ENCODE measurements around the gene TK2.
"Not testable (repeated sequence)": the region's sequence is repeated elsewhere in the genome, so short reads cannot be mapped to it uniquely, and the experiment has no call there.

Gene TK2

GRCh38 chr16:66469291-66469946 is 80.5 kb downstream of the TK2 start:
- H3K9ac ChIP-seq (ENCODE audit: low read depth, low read length): no peak overlapping the region
- no peaks in the 10 kb centered on the region; the same call in 1 of the 2 replicates for H3K27me3 ChIP-seq (ENCODE audit: control insufficient read depth, insufficient read depth, low read length)
- H3K4me3 ChIP-seq (ENCODE audit: low read depth, low read length): no peak overlapping the region
- no peaks in the 10 kb centered on the region for H3K36me3 ChIP-seq (ENCODE audit: control insufficient read depth, insufficient read depth, low read length)
- H3K9me3 ChIP-seq (ENCODE audit: control insufficient read depth, insufficient read depth, low read length): no peaks in the 10 kb centered on the region
- no peaks in the 10 kb centered on the region for H3K4me1 ChIP-seq (ENCODE audit: control insufficient read depth, insufficient read depth, low read length)
- H3K27ac ChIP-seq (ENCODE audit: low read depth, low read length): no peak overlapping the region

- Histone ChIP-seq H3K9me3 (ENCODE audit: control insufficient read depth, insufficient read depth, low read length) (no peaks in the 10 kb centered on the region), H3K36me3 (ENCODE audit: control insufficient read depth, insufficient read depth, low read length) (no peaks in the 10 kb centered on the region), H3K27me3 (ENCODE audit: control insufficient read depth, insufficient read depth, low read length) (no peaks in the 10 kb centered on the region; the same call in 1 of the 2 replicates), H3K4me1 (ENCODE audit: control insufficient read depth, insufficient read depth, low read length) (no peaks in the 10 kb centered on the region), H3K27ac (ENCODE audit: low read depth, low read length) (no peak overlapping the region), H3K9ac (ENCODE audit: low read depth, low read length) (no peak overlapping the region), H3K4me3 (ENCODE audit: low read depth, low read length) (no peak overlapping the region)
These were observed 81.5 kb downstream of the TK2 start for GRCh38 chr16:66468321-66468965.

- Histone ChIP-seq H3K36me3 (ENCODE audit: control insufficient read depth, insufficient read depth, low read length) (no peaks in the 10 kb centered on the region), H3K27ac (ENCODE audit: low read depth, low read length) (no peak overlapping the region), H3K4me3 (ENCODE audit: low read depth, low read length) (no peak overlapping the region), H3K27me3 (ENCODE audit: control insufficient read depth, insufficient read depth, low read length) (no peaks in the 10 kb centered on the region; the same call in 1 of the 2 replicates), H3K9me3 (ENCODE audit: control insufficient read depth, insufficient read depth, low read length) (no peaks in the 10 kb centered on the region), H3K9ac (ENCODE audit: low read depth, low read length) (no peak overlapping the region), H3K4me1 (ENCODE audit: control insufficient read depth, insufficient read depth, low read length) (no peaks in the 10 kb centered on the region)
These were observed 82.3 kb downstream of the TK2 start for GRCh38 chr16:66467611-66468010.

GRCh38 chr16:66466636-66467035 is 83.3 kb downstream of the TK2 start:
- not testable (repeated sequence) for H3K27ac ChIP-seq (ENCODE audit: low read depth, low read length); H3K9me3 ChIP-seq (ENCODE audit: control insufficient read depth, insufficient read depth, low read length); H3K36me3 ChIP-seq (ENCODE audit: control insufficient read depth, insufficient read depth, low read length); H3K9ac ChIP-seq (ENCODE audit: low read depth, low read length); H3K27me3 ChIP-seq (ENCODE audit: control insufficient read depth, insufficient read depth, low read length); H3K4me1 ChIP-seq (ENCODE audit: control insufficient read depth, insufficient read depth, low read length); H3K4me3 ChIP-seq (ENCODE audit: low read depth, low read length)

GRCh38 chr16:66465946-66466345 is 84.0 kb downstream of the TK2 start:
- H3K4me1 ChIP-seq (ENCODE audit: control insufficient read depth, insufficient read depth, low read length); H3K9me3 ChIP-seq (ENCODE audit: control insufficient read depth, insufficient read depth, low read length); H3K4me3 ChIP-seq (ENCODE audit: low read depth, low read length); H3K36me3 ChIP-seq (ENCODE audit: control insufficient read depth, insufficient read depth, low read length); H3K27ac ChIP-seq (ENCODE audit: low read depth, low read length); H3K9ac ChIP-seq (ENCODE audit: low read depth, low read length); H3K27me3 ChIP-seq (ENCODE audit: control insufficient read depth, insufficient read depth, low read length): not testable (repeated sequence)

GRCh38 chr16:66462912-66463311 is 87.0 kb downstream of the TK2 start:
- Histone ChIP-seq H3K4me1 (ENCODE audit: control insufficient read depth, insufficient read depth, low read length) (peaks cover 4% of the 10 kb centered on the region; the same call in 1 of the 2 replicates), H3K4me3 (ENCODE audit: low read depth, low read length) (no peak overlapping the region), H3K9me3 (ENCODE audit: control insufficient read depth, insufficient read depth, low read length) (no peaks in the 10 kb centered on the region), H3K27ac (ENCODE audit: low read depth, low read length) (no peak overlapping the region), H3K27me3 (ENCODE audit: control insufficient read depth, insufficient read depth, low read length) (no peaks in the 10 kb centered on the region; the same call in 1 of the 2 replicates), H3K9ac (ENCODE audit: low read depth, low read length) (no peak overlapping the region), H3K36me3 (ENCODE audit: control insufficient read depth, insufficient read depth, low read length) (no peaks in the 10 kb centered on the region)

GRCh38 chr16:66460703-66461102 is 89.2 kb downstream of the TK2 start:
- Histone ChIP-seq H3K9me3 (ENCODE audit: control insufficient read depth, insufficient read depth, low read length) (no peaks in the 10 kb centered on the region), H3K9ac (ENCODE audit: low read depth, low read length) (no peak overlapping the region), H3K4me3 (ENCODE audit: low read depth, low read length) (no peak overlapping the region), H3K27me3 (ENCODE audit: control insufficient read depth, insufficient read depth, low read length) (no peaks in the 10 kb centered on the region; the same call in 1 of the 2 replicates), H3K36me3 (ENCODE audit: control insufficient read depth, insufficient read depth, low read length) (no peaks in the 10 kb centered on the region), H3K27ac (ENCODE audit: low read depth, low read length) (no peak overlapping the region), H3K4me1 (ENCODE audit: control insufficient read depth, insufficient read depth, low read length) (peaks cover 4% of the 10 kb centered on the region; the same call in 1 of the 2 replicates)

- H3K9me3 ChIP-seq (ENCODE audit: control insufficient read depth, insufficient read depth, low read length): no peaks in the 10 kb centered on the region
- no peak overlapping the region for H3K9ac ChIP-seq (ENCODE audit: low read depth, low read length)
- H3K4me1 ChIP-seq (ENCODE audit: control insufficient read depth, insufficient read depth, low read length): peaks cover 4% of the 10 kb centered on the region; the same call in 1 of the 2 replicates
- no peaks in the 10 kb centered on the region for H3K27me3 ChIP-seq (ENCODE audit: control insufficient read depth, insufficient read depth, low read length)
- H3K27ac ChIP-seq (ENCODE audit: low read depth, low read length): no peak overlapping the region
- H3K36me3 ChIP-seq (ENCODE audit: control insufficient read depth, insufficient read depth, low read length): no peaks in the 10 kb centered on the region
- no peak overlapping the region for H3K4me3 ChIP-seq (ENCODE audit: low read depth, low read length)
These were observed 90.0 kb downstream of the TK2 start for GRCh38 chr16:66459878-66460277.

- H3K4me3 ChIP-seq (ENCODE audit: low read depth, low read length): no peak overlapping the region
- no peak overlapping the region for H3K27ac ChIP-seq (ENCODE audit: low read depth, low read length)
- H3K27me3 ChIP-seq (ENCODE audit: control insufficient read depth, insufficient read depth, low read length): no peaks in the 10 kb centered on the region
- no peak overlapping the region for H3K9ac ChIP-seq (ENCODE audit: low read depth, low read length)
- H3K36me3 ChIP-seq (ENCODE audit: control insufficient read depth, insufficient read depth, low read length): no peaks in the 10 kb centered on the region
- H3K4me1 ChIP-seq (ENCODE audit: control insufficient read depth, insufficient read depth, low read length): peaks cover 4% of the 10 kb centered on the region; the same call in 1 of the 2 replicates
- no peaks in the 10 kb centered on the region for H3K9me3 ChIP-seq (ENCODE audit: control insufficient read depth, insufficient read depth, low read length)
These were observed 91.1 kb downstream of the TK2 start for GRCh38 chr16:66458853-66459252.

- H3K4me3 ChIP-seq (ENCODE audit: low read depth, low read length): no peak overlapping the region
- H3K27ac ChIP-seq (ENCODE audit: low read depth, low read length): no peak overlapping the region
- no peaks in the 10 kb centered on the region for H3K36me3 ChIP-seq (ENCODE audit: control insufficient read depth, insufficient read depth, low read length)
- no peaks in the 10 kb centered on the region for H3K27me3 ChIP-seq (ENCODE audit: control insufficient read depth, insufficient read depth, low read length)
- no peak overlapping the region for H3K9ac ChIP-seq (ENCODE audit: low read depth, low read length)
- no peaks in the 10 kb centered on the region for H3K9me3 ChIP-seq (ENCODE audit: control insufficient read depth, insufficient read depth, low read length)
- peaks cover 4% of the 10 kb centered on the region; the same call in 1 of the 2 replicates for H3K4me1 ChIP-seq (ENCODE audit: control insufficient read depth, insufficient read depth, low read length)
These were observed 91.6 kb downstream of the TK2 start for GRCh38 chr16:66458292-66458691.

Data from HUES48 (cell line).